NCI-H2107 treated with DMSO at 0.1 percent for 48 hours (cell line): ENCODE data around the gene MAN1A1.
"Not testable (repeated sequence)": the region's sequence is repeated elsewhere in the genome, so short reads cannot be mapped to it uniquely, and the experiment has no call there.

Experiments
- DNase-seq: peaks from one replicate; lab custom pipeline; 2025; ENCODE audit not compliant: unreplicated experiment; lab: John Stamatoyannopoulos, UW

MAN1A1 gene

GRCh38 chr6:119174879-119175817, 174.4 kb downstream of the MAN1A1 start:
- DNase-seq, result no peak

- no peak for DNase-seq
Measured at GRCh38 chr6:119174085-119174445, 175.5 kb downstream of the MAN1A1 start.

GRCh38 chr6:119173249-119174084, 176.1 kb downstream of the MAN1A1 start:
- DNase-seq, result no peak

GRCh38 chr6:119172824-119173223, 176.7 kb downstream of the MAN1A1 start:
- DNase-seq, result no peak

GRCh38 chr6:119171864-119172588, 177.5 kb downstream of the MAN1A1 start:
- DNase-seq, result no peak

- no peak for DNase-seq
Measured at GRCh38 chr6:119171088-119171841, 178.3 kb downstream of the MAN1A1 start.

GRCh38 chr6:119170447-119171087, 179.0 kb downstream of the MAN1A1 start:
- no peak for DNase-seq

- no peak for DNase-seq
Measured at GRCh38 chr6:119170103-119170446, 179.5 kb downstream of the MAN1A1 start.

GRCh38 chr6:119169355-119169754, 180.2 kb downstream of the MAN1A1 start:
- not testable (repeated sequence) for DNase-seq

- no peak for DNase-seq
Measured at GRCh38 chr6:119166024-119166784, 183.4 kb downstream of the MAN1A1 start.

- DNase-seq, result no peak
Measured at GRCh38 chr6:119163006-119163405, 186.6 kb downstream of the MAN1A1 start.

- DNase-seq, result no peak
Measured at GRCh38 chr6:119162134-119162775, 187.3 kb downstream of the MAN1A1 start.

- DNase-seq, result no peak
Measured at GRCh38 chr6:119161438-119161837, 188.1 kb downstream of the MAN1A1 start.

GRCh38 chr6:119160911-119161310, 188.7 kb downstream of the MAN1A1 start:
- DNase-seq, result no peak

- no peak for DNase-seq
Measured at GRCh38 chr6:119158057-119158848, 191.3 kb downstream of the MAN1A1 start.

GRCh38 chr6:119157506-119157815, 192.1 kb downstream of the MAN1A1 start:
- no peak for DNase-seq

- no peak for DNase-seq
Measured at GRCh38 chr6:119156757-119157505, 192.6 kb downstream of the MAN1A1 start.

- DNase-seq, result not testable (repeated sequence)
Measured at GRCh38 chr6:119156082-119156481, 193.5 kb downstream of the MAN1A1 start.
